K562 treated with DMSO at 1 percent for 48 hours (cell line): Measurements from ENCODE around the gene NCAM2. TPM values are rescaled to one million over a fixed set of nuclear protein-coding genes. Genes with fewer than 3 reads are reported as not detected.

ENCODE experiments used
- total RNA-seq: library from RNA; unstranded; fragments of 300-600 nt; gene quantifications from 2 replicates; pipeline ENCODE4 v1.2.3, GENCODE V29; 2022; ENCODE audit warnings: low replicate concordance; ENCODE audit errors: extremely low read depth

Gene NCAM2
- not detected in 2 replicates for total RNA-seq

GRCh38 chr21:20997636-20998455 is at the start of gene NCAM2:
TSS of gene NCAM2 (plus strand) at chr21:20998409.

